PC-3 (cell line): ENCODE data around the gene MGAT5. TPM values are rescaled to one million over a fixed set of nuclear protein-coding genes. Genes with fewer than 3 reads are reported as not detected.

ENCODE experiments used
- ATAC-seq: fragments of 200-7000 bp; cut with Tn5 transposase; 2 replicates; pipeline ENCODE4 v1.9.1; 2020; ENCODE audit warnings: mild to moderate bottlenecking, moderate library complexity
- BruUV-seq: library from RNA; stranded (reverse); fragments of 400-500 nt; replicated peaks from 2 replicates; lab custom pipeline; 2021; lab: Mats Ljungman, UMichigan
- CTCF ChIA-PET: fragments of 300-600 bp; sonication (Branson Sonifier 250); formaldehyde crosslinking; loops from one replicate; lab custom pipeline; 2022; ENCODE audit warnings: antibody characterized with exemption; lab: Charles Lee
- POLR2A ChIA-PET: fragments of 300-600 bp; sonication (Branson Sonifier 250); formaldehyde crosslinking; loops from one replicate; lab custom pipeline; 2022; ENCODE audit warnings: antibody characterized with exemption; ENCODE audit not compliant: unreplicated experiment; lab: Charles Lee
- DNase-seq: peaks from one replicate; pipeline ENCODE4 v3.0.0-alpha.2; 2015
- H2AFZ ChIP-seq: fragments of 300-600 bp; sonication (generic); 2 replicates; pipeline ENCODE4 v1.6.0; 2016; ENCODE audit warnings: antibody characterized with exemption, low read length
- H3F3A ChIP-seq: fragments of 300-600 bp; sonication (generic); one replicate; pipeline ENCODE4 v1.6.0; 2017; ENCODE audit warnings: antibody characterized with exemption, low read length, control low read depth, mild to moderate bottlenecking; ENCODE audit not compliant: unreplicated experiment
- H3K27ac ChIP-seq: fragments of 300-600 bp; sonication (generic); 2 replicates; pipeline ENCODE4 v1.5.1; 2016; ENCODE audit warnings: mild to moderate bottlenecking, low read length
- H3K27me3 ChIP-seq: fragments of 300-600 bp; sonication (generic); 2 replicates; pipeline ENCODE4 v1.6.1; 2016; ENCODE audit warnings: low read length, mixed read lengths
- H3K36me3 ChIP-seq: fragments of 300-600 bp; sonication (generic); 2 replicates; pipeline ENCODE4 v1.6.1; 2016; ENCODE audit warnings: low read depth, mixed run types, low read length, mixed read lengths
- H3K4me1 ChIP-seq: fragments of 300-600 bp; sonication (generic); 2 replicates; pipeline ENCODE4 v1.5.1; 2016; ENCODE audit warnings: low read length; ENCODE audit not compliant: insufficient read depth
- H3K4me2 ChIP-seq: fragments of 300-600 bp; sonication (generic); 2 replicates; pipeline ENCODE4 v1.6.0; 2016; ENCODE audit warnings: low read length
- H3K4me3 ChIP-seq: fragments of 300-600 bp; sonication (generic); 2 replicates; pipeline ENCODE4 v1.5.1; 2016; ENCODE audit warnings: mild to moderate bottlenecking, low read length, mixed read lengths
- H3K79me2 ChIP-seq: fragments of 300-600 bp; sonication (generic); 2 replicates; pipeline ENCODE4 v1.6.1; 2017; ENCODE audit warnings: low read length, mixed read lengths
- H3K9ac ChIP-seq: fragments of 300-600 bp; sonication (generic); 2 replicates; pipeline ENCODE4 v1.6.0; 2016; ENCODE audit warnings: mild to moderate bottlenecking, low read length
- H3K9me2 ChIP-seq: fragments of 300-600 bp; sonication (generic); replicated peaks from 2 replicates; pipeline ENCODE4 v1.6.1; 2016; ENCODE audit warnings: mixed run types, low read length, mixed read lengths
- H3K9me3 ChIP-seq: fragments of 300-600 bp; sonication (generic); 2 replicates; pipeline ENCODE4 v1.6.1; 2016; ENCODE audit warnings: low read length, mixed read lengths
- H4K20me1 ChIP-seq: fragments of 300-600 bp; sonication (generic); 2 replicates; pipeline ENCODE4 v1.6.1; 2016; ENCODE audit warnings: low read length, mixed read lengths
- EZH2 ChIP-seq: fragments of 300-600 bp; sonication (generic); IDR thresholded peaks from one replicate; pipeline ENCODE4 v1.6.1; 2017; ENCODE audit warnings: antibody characterized with exemption, mild to moderate bottlenecking, low read length; ENCODE audit not compliant: unreplicated experiment
- EZH2phosphoT487 ChIP-seq: fragments of 300-600 bp; sonication (generic); IDR thresholded peaks from 2 replicates; pipeline ENCODE4 v1.6.1; 2018; ENCODE audit warnings: mild to moderate bottlenecking, antibody characterized with exemption, low read length, borderline replicate concordance
- intact Hi-C: fragments of 100-400 bp; cut with micrococcal nuclease; formaldehyde crosslinking; loops from 2 replicates; pipeline ENCODE4 v1.9.0; 2023
- total RNA-seq: library from RNA; depleted of rRNA; stranded (reverse); fragments of >200 nt; gene quantifications from 2 replicates; pipeline ENCODE4 v1.2.3, GENCODE V29; 2014
- TF ChIP-seq, protein P1 (sequence below): fragments of 300-600 bp; sonication (generic); conservative IDR thresholded peaks from 2 replicates; pipeline ENCODE4 v1.5.1; 2017; ENCODE audit warnings: antibody characterized with exemption, low read depth, mild to moderate bottlenecking, low read length

MGAT5 gene
- total RNA-seq, 1 experiment from 2014 or later, result 33.8 TPM

DNA sequence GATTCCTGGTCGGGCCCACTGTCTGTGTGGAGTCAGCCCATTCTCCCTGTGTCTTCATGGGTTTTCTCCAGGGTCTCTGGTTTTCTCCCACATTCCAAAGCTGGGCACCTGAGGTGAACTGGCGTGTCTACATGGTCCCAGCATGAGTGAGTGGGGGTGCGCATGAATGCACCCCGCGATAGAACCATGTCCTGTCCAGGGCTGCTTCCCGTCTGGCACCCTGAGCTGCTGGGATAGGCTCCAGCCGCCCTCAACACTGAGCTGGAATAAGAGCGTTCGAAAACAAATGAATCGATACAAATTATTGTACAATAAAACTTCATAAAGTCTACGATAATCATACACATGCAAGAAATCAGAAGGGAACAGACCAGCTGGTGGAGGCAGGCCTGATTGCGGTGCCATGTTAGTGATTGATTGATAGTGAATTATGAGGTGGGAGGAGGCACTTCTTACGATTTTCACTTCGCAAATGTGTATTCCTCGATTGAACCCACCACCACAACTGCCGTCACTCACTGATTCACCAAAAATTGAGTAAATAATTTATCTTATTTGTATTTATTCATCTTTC, 186.6 kb downstream of the MGAT5 start:
- ChIA-PET CTCF (no interaction called here), POLR2A (no interaction called here)
- Histone ChIP-seq H3K4me3 (no peak overlapping the region), H3K4me2 (no peak overlapping the region), H3F3A (no peaks in the 10 kb centered on the region), H4K20me1 (no peaks in the 10 kb centered on the region), H3K9me2 (no peaks in the 10 kb centered on the region), H3K79me2 (no peaks in the 10 kb centered on the region), H2AFZ (no peak overlapping the region), H3K9ac (no peak overlapping the region), H3K27ac (no peak overlapping the region), H3K27me3 (no peaks in the 10 kb centered on the region), H3K4me1 (peaks cover 10% of the 10 kb centered on the region; the same call in 1 of the 2 replicates), H3K9me3 (no peaks in the 10 kb centered on the region), H3K36me3 (no peaks in the 10 kb centered on the region)
- DNase-seq, result no peak
- BruUV-seq, result no TSS peak
- ATAC-seq, result no peak
- no peak for TF ChIP-seq EZH2phosphoT487
- TF ChIP-seq EZH2, result no peak
- TF ChIP-seq, protein P1, sequence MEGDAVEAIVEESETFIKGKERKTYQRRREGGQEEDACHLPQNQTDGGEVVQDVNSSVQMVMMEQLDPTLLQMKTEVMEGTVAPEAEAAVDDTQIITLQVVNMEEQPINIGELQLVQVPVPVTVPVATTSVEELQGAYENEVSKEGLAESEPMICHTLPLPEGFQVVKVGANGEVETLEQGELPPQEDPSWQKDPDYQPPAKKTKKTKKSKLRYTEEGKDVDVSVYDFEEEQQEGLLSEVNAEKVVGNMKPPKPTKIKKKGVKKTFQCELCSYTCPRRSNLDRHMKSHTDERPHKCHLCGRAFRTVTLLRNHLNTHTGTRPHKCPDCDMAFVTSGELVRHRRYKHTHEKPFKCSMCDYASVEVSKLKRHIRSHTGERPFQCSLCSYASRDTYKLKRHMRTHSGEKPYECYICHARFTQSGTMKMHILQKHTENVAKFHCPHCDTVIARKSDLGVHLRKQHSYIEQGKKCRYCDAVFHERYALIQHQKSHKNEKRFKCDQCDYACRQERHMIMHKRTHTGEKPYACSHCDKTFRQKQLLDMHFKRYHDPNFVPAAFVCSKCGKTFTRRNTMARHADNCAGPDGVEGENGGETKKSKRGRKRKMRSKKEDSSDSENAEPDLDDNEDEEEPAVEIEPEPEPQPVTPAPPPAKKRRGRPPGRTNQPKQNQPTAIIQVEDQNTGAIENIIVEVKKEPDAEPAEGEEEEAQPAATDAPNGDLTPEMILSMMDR, result no peak
- intact Hi-C loops, result no loop called here

DNA sequence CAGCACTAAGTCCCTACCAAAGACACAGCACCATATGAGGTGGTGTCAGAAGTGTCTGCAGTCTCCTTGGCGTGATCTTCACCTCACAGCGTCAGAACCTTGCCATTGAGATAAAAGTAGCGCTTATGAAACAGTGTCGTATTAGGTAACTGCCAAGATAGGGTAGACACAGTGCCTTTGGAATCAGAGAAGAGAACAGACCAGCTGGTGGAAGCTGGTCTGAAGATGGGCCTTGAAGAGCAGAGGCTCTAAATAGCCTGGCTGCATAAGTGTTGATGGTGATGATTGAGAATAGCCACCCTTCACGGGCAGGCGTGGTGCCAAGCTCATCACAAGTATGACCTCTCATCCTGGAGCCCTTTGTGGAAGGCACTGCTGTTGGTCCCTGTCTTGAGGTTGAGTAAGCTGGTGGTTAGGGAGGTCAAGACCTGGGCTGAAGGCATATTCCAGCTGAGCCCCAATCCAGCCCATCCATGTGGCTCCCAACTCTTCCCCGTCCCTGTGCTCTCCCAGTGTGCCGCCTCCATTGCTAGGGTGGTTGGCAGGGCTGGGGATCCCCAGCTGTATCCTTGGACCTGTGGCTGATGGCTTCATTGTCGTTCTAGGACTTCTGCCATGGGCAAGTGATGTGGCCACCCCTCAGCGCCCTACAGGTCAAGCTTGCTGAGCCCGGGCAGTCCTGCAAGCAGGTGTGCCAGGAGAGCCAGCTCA, 187.4 kb downstream of the MGAT5 start:
- Histone ChIP-seq H3K27me3 (no peaks in the 10 kb centered on the region), H3K4me3 (no peak overlapping the region), H2AFZ (no peak overlapping the region), H3K9ac (no peak overlapping the region), H3K9me2 (no peaks in the 10 kb centered on the region), H4K20me1 (no peaks in the 10 kb centered on the region), H3F3A (no peaks in the 10 kb centered on the region), H3K4me2 (no peak overlapping the region), H3K4me1 (peaks cover 18% of the 10 kb centered on the region), H3K9me3 (no peaks in the 10 kb centered on the region), H3K79me2 (no peaks in the 10 kb centered on the region), H3K36me3 (no peaks in the 10 kb centered on the region), H3K27ac (no peak overlapping the region)
- TF ChIP-seq, protein P1, result no peak
- no peak for TF ChIP-seq EZH2
- no peak for TF ChIP-seq EZH2phosphoT487
- no TSS peak for BruUV-seq
- ATAC-seq (no peak), DNase-seq (no peak)
- intact Hi-C loops, result no loop called here
- ChIA-PET CTCF (no interaction called here), POLR2A (no interaction called here)

DNA sequence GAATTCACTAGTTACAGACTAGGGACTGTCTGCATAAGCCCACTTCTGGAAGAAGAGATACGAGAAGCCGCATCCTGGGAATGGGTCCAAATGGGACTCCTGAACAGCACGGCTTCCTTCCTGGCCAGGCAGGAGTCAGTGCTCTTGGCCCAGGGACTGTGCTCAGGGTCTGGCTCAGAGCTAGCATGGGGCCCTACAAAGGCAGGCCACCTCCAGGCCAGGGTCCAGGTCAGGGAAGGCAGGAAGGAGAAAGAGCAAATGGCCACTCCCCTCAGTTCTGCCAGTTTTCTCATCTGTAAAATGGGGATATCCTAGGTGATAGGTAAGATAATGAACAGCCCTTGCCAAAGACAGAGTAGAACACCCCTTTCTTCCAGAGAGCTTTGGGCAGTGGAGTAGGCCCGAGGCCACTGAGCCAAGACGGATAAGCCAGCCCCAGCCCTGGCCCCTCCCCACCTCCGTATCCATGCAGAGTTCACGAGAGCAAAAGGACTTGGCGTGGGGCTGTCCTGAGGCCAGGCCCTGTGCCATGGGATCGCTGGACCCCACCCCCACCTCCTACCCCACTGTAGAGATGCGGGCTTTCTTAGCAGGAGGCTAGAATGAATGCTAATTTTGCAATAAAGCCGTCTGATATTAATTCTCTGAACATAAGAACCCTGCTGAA, 190.1 kb downstream of the MGAT5 start:
- ATAC-seq, result no peak
- Histone ChIP-seq H3K4me2 (no peak overlapping the region), H3K36me3 (no peaks in the 10 kb centered on the region), H3K27me3 (no peaks in the 10 kb centered on the region), H4K20me1 (no peaks in the 10 kb centered on the region), H3K9ac (no peak overlapping the region), H3K9me3 (no peaks in the 10 kb centered on the region), H2AFZ (no peak overlapping the region), H3K9me2 (no peaks in the 10 kb centered on the region), H3K79me2 (no peaks in the 10 kb centered on the region), H3K4me3 (no peak overlapping the region), H3K4me1 (peaks cover 25% of the 10 kb centered on the region), H3K27ac (no peak overlapping the region), H3F3A (no peaks in the 10 kb centered on the region)
- ChIA-PET CTCF (no interaction called here), POLR2A (no interaction called here)
- no peak for DNase-seq
- no TSS peak for BruUV-seq
- intact Hi-C loops, result no loop called here
- TF ChIP-seq EZH2phosphoT487 (no peak), EZH2 (no peak)
- TF ChIP-seq, protein P1, result no peak
